ENCODE data around the gene PLXDC2. TPM values are rescaled to one million over a fixed set of nuclear protein-coding genes. Genes with fewer than 3 reads are reported as not detected.

Gene PLXDC2
- total RNA-seq, 1 experiment from 2014 or later = 38.7 TPM

DNA sequence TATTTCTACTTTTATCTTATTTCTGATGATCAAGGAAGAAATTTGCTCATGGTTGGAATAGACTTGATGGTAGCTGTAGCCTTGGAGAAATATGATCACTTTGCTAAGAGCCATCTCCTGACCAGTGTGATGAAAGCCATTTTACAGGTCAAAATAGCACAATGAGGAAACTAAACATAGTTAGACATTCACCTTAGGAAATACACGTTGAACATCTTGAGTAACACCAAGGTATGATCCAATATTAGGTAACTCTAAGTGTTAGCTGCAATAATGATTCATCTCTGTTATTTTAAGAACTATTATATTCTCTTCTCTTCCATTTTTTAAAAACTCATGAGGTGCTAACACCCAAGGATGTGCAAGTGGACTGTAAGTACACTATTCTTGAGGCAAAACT lies 328.0 kb downstream of the PLXDC2 start:
- Mint-ChIP-seq H3K27me3 (ENCODE audit: low read depth) (no peaks in the 10 kb centered on the region), H3K36me3 (ENCODE audit: insufficient read depth in 1 of 3, low read depth in 3 of 3) (peaks cover 2 to 9% (median 5%) of the 10 kb centered on the region in 3 experiments; a peak in 5 of 7 replicates), H3K4me1 (peaks cover 3 to 10% of the 10 kb centered on the region in 2 experiments; a peak in 2 of 4 replicates), H3K4me3 (no peak overlapping the region), H3K9me3 (peaks cover 0 to 4% of the 10 kb centered on the region in 2 experiments; a peak in 2 of 5 replicates), H3K27ac (no peak overlapping the region)
- no peak overlapping the region for H4K5ac ChIP-seq (ENCODE audit: insufficient read length, low read depth, low read length)
- H2BK120ac ChIP-seq (ENCODE audit: low read depth, low read length, poor library complexity, severe bottlenecking) = no peak overlapping the region
- H2BK5ac ChIP-seq (ENCODE audit: insufficient read length, low read length) = no peak overlapping the region
- H4K8ac ChIP-seq (replicated peaks; ENCODE audit: insufficient read length, low read depth, low read length) = no peak overlapping the region
- no peak overlapping the region for H2BK15ac ChIP-seq (ENCODE audit: low read depth, low read length)
- H3K23me2 ChIP-seq (ENCODE audit: insufficient read length, low read depth, low read length, poor library complexity, severe bottlenecking) = no peaks in the 10 kb centered on the region
- H3T11ph ChIP-seq (ENCODE audit: low read length) = no peak overlapping the region
- TF ChIP-seq, protein P1, sequence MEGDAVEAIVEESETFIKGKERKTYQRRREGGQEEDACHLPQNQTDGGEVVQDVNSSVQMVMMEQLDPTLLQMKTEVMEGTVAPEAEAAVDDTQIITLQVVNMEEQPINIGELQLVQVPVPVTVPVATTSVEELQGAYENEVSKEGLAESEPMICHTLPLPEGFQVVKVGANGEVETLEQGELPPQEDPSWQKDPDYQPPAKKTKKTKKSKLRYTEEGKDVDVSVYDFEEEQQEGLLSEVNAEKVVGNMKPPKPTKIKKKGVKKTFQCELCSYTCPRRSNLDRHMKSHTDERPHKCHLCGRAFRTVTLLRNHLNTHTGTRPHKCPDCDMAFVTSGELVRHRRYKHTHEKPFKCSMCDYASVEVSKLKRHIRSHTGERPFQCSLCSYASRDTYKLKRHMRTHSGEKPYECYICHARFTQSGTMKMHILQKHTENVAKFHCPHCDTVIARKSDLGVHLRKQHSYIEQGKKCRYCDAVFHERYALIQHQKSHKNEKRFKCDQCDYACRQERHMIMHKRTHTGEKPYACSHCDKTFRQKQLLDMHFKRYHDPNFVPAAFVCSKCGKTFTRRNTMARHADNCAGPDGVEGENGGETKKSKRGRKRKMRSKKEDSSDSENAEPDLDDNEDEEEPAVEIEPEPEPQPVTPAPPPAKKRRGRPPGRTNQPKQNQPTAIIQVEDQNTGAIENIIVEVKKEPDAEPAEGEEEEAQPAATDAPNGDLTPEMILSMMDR (conservative IDR thresholded peaks at IDR 0.05) = no peak
- H4K91ac ChIP-seq (ENCODE audit: insufficient read length, low read depth, low read length) = no peak overlapping the region
- no CpG with 5 or more reads among the region's 1 CpG for WGBS (ENCODE audit: extremely low coverage, insufficient read length, low lambda C conversion rate)
- H2BK20ac ChIP-seq (ENCODE audit: low read depth, low read length, poor library complexity, severe bottlenecking) = no peak overlapping the region
- DNase-seq = no peak
- H3K4ac ChIP-seq (ENCODE audit: low read depth, low read length) = no peak overlapping the region
- H3K18ac ChIP-seq (ENCODE audit: insufficient read length, low read depth, low read length) = no peak overlapping the region
- H2AFZ ChIP-seq (ENCODE audit: low read length) = no peak overlapping the region
- H2AK5ac ChIP-seq (ENCODE audit: insufficient read length, low read length) = no peak overlapping the region
- no peaks in the 10 kb centered on the region for H3K9me3 ChIP-seq (ENCODE audit: control insufficient read depth, low read depth, low read length)
- no peak overlapping the region for H3K27ac ChIP-seq (ENCODE audit: insufficient read length, low read depth, low read length)
- H2BK12ac ChIP-seq (ENCODE audit: insufficient read length, low read depth, low read length) = no peak overlapping the region
- H3K23ac ChIP-seq (ENCODE audit: insufficient read length, low read depth, low read length) = no peak overlapping the region
- H3K79me2 ChIP-seq (ENCODE audit: insufficient read depth, low read length) = no peaks in the 10 kb centered on the region
- no peaks in the 10 kb centered on the region for H3K4me1 ChIP-seq (ENCODE audit: insufficient read depth, low read length)
- no peak overlapping the region for H3K4me2 ChIP-seq (ENCODE audit: insufficient read depth, insufficient read length, low read length)
- H3K79me1 ChIP-seq (ENCODE audit: insufficient read depth, low read depth, low read length, poor library complexity, severe bottlenecking) = no peaks in the 10 kb centered on the region
- H3K56ac ChIP-seq (ENCODE audit: insufficient read length, low read depth, low read length) = no peak overlapping the region
- H3K14ac ChIP-seq (ENCODE audit: insufficient read depth, low read length) = no peak overlapping the region
- no peaks in the 10 kb centered on the region for H3K27me3 ChIP-seq (ENCODE audit: insufficient read depth, low read length)
- no peak overlapping the region for H3K9ac ChIP-seq (ENCODE audit: extremely low read depth, insufficient read length, low read length)
- H4K20me1 ChIP-seq (ENCODE audit: control insufficient read depth, insufficient read depth, insufficient read length) = no peaks in the 10 kb centered on the region

Measured in H9 (cell line).